ENCODE measurements around the gene ACOT9. TPM values are rescaled to one million over a fixed set of nuclear protein-coding genes. Genes with fewer than 3 reads are reported as not detected.

The ACOT9 gene
- total RNA-seq, 1 experiment from 2014 or later = 72.3 TPM

- Histone ChIP-seq H3K4ac (ENCODE audit: low read depth, low read length) (no peak overlapping the region), H2BK12ac (ENCODE audit: insufficient read length, low read depth, low read length) (no peak overlapping the region), H2AFZ (ENCODE audit: low read length) (no peak overlapping the region), H3T11ph (ENCODE audit: low read length) (no peak overlapping the region), H3K9ac (ENCODE audit: extremely low read depth, insufficient read length, low read length) (no peak overlapping the region), H3K18ac (ENCODE audit: insufficient read length, low read depth, low read length) (no peak overlapping the region), H3K4me2 (ENCODE audit: insufficient read depth, insufficient read length, low read length) (no peak overlapping the region), H3K79me2 (ENCODE audit: insufficient read depth, low read length) (peaks cover 2% of the 10 kb centered on the region; the same call in 1 of the 2 replicates), H3K56ac (ENCODE audit: insufficient read length, low read depth, low read length) (no peak overlapping the region), H4K20me1 (ENCODE audit: control insufficient read depth, insufficient read depth, insufficient read length) (no peaks in the 10 kb centered on the region), H3K4me1 (ENCODE audit: insufficient read depth, low read length) (no peaks in the 10 kb centered on the region; the same call in 1 of the 2 replicates), H3K27me3 (ENCODE audit: insufficient read depth, low read length) (no peaks in the 10 kb centered on the region), H3K14ac (ENCODE audit: insufficient read depth, low read length) (no peak overlapping the region), H4K91ac (ENCODE audit: insufficient read length, low read depth, low read length) (no peak overlapping the region), H2BK5ac (ENCODE audit: insufficient read length, low read length) (no peak overlapping the region), H3K79me1 (ENCODE audit: insufficient read depth, low read depth, low read length, poor library complexity, severe bottlenecking) (peaks cover 3% of the 10 kb centered on the region), H3K23me2 (ENCODE audit: insufficient read length, low read depth, low read length, poor library complexity, severe bottlenecking) (peaks cover 3% of the 10 kb centered on the region), H2AK5ac (ENCODE audit: insufficient read length, low read length) (no peak overlapping the region), H4K5ac (ENCODE audit: insufficient read length, low read depth, low read length) (no peak overlapping the region), H2BK15ac (ENCODE audit: low read depth, low read length) (no peak overlapping the region), H3K23ac (ENCODE audit: insufficient read length, low read depth, low read length) (no peak overlapping the region), H4K8ac (replicated peaks; ENCODE audit: insufficient read length, low read depth, low read length) (no peak overlapping the region), H3K9me3 (ENCODE audit: control insufficient read depth, low read depth, low read length) (no peaks in the 10 kb centered on the region), H2BK120ac (ENCODE audit: low read depth, low read length, poor library complexity, severe bottlenecking) (no peak overlapping the region), H2BK20ac (ENCODE audit: low read depth, low read length, poor library complexity, severe bottlenecking) (no peak overlapping the region), H3K27ac (ENCODE audit: insufficient read length, low read depth, low read length) (no peak overlapping the region)
- no CpG with 5 or more reads among the region's 1 CpG for WGBS (ENCODE audit: extremely low coverage, insufficient read length, low lambda C conversion rate)
- H3K4me3 Mint-ChIP-seq = no peak overlapping the region
- DNase-seq = no peak
- H3K9me3 Mint-ChIP-seq = no peaks in the 10 kb centered on the region
- peaks cover 10 to 42% (median 41%) of the 10 kb centered on the region in 3 experiments; a peak in 6 of 7 replicates for H3K36me3 Mint-ChIP-seq (ENCODE audit: insufficient read depth in 1 of 3, low read depth in 3 of 3)
- no peak overlapping the region for H3K27ac Mint-ChIP-seq
- peaks cover 23 to 27% of the 10 kb centered on the region in 2 experiments for H3K4me1 Mint-ChIP-seq
- H3K27me3 Mint-ChIP-seq (ENCODE audit: low read depth) = peaks cover 3% of the 10 kb centered on the region
- TF ChIP-seq CTCF (conservative IDR thresholded peaks at IDR 0.05) = no peak
Measured at GRCh38 chrX:23670528-23670927, 72.5 kb downstream of the ACOT9 start.

Measured in H9 (cell line).